Heart left ventricle (tissue), 13 donors: Measurements from ENCODE around the gene GAMT.

Source experiments
- POLR2A ChIP-seq, 2 donors: fragments of 450-650 bp; IDR thresholded peaks; one replicate each; pipeline ENCODE4 v1.6.1; 2017; ENCODE audit warnings: antibody characterized with exemption in 2 of 2, mild to moderate bottlenecking in 2 of 2, moderate library complexity in 2 of 2
- TF ChIP-seq, protein P1 (sequence below), 12 donors: fragments of 200-600 bp; sonication (generic) in 4 of 12; IDR thresholded peaks; one replicate each; pipeline versions ENCODE4 v1.5.0 to v1.8.0; 2018 to 2022; ENCODE audit warnings: antibody characterized with exemption in 12 of 12, mild to moderate bottlenecking in 5 of 12
- donor health status: ischemic (EF 13 %, LVEDD 7.1; RV severe dilation, severe dysfunction).
- donor health status: DM: no; HTN: yes; CAD: no.
- donor health status: DM: no; HTN: no; CAD: no.
- donor health status: ischemic (EF 25% LVEDD 6.9; RV normal size, moderate dysfunction).
- donor health status: ischemic (EF 25% LVEDD 5.7; RV mildly dilated, moderate dysfunction).
- donor health status: ischemic (EF 35%, LVEDD 5.7; RV mildly dilated, moderate dysfunction).
- donor health status: nonischemic (EF 11% LVEDD 7.7; RV severe dilation, severe dysfunction).
- donor health status: DM: yes; HTN: yes; CAD: no.
- donor health status: PGD.
- donor health status: ischemic (EF 29% LVEDD 5.4; RV normal size, mild dysfunction).
- donor health status: nonischemic (EF 23%, LVEDD 6.1; RV moderate dilation, normal function).

DNA sequence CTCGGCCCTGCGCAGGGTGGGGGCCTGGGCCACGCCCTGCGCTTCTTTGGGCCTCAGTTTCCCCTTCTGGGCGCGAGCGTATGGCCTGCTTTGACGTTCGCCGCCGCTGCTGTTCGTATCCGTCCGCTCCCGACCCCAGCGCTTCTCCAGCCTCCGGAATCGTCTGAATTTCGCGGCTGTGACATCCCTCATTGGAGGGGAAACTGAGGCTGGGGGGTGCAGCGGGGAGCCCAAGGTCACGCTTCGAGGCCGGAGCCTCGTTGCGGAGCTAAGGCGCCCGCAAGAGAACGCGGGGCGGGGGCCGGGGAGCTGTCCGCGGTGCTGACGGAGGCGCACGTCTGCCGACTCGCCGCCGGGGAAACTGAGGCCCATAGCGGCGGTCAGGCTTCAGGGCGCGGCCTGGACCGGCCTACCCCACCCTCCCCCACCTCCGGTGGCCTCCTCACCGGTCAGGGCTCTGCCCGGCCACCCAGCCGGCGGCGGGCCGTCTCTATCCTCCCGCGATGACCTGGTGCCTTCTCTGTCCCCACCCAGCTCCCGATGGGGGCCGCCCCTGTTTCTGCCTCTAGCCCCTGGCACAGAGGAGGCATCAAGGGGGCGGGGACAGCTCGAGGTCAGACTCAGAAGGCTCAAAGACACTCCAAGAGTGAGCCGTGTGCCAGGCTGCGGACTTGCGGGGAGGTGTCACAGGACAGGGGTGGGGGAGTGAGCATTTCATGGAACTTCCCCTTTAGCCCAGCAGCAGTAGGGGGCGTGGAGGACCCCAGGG, 45.6 kb upstream of the GAMT start:
- no peak for TF ChIP-seq POLR2A (IDR thresholded peaks at IDR 0.05)
- TF ChIP-seq, protein P1, sequence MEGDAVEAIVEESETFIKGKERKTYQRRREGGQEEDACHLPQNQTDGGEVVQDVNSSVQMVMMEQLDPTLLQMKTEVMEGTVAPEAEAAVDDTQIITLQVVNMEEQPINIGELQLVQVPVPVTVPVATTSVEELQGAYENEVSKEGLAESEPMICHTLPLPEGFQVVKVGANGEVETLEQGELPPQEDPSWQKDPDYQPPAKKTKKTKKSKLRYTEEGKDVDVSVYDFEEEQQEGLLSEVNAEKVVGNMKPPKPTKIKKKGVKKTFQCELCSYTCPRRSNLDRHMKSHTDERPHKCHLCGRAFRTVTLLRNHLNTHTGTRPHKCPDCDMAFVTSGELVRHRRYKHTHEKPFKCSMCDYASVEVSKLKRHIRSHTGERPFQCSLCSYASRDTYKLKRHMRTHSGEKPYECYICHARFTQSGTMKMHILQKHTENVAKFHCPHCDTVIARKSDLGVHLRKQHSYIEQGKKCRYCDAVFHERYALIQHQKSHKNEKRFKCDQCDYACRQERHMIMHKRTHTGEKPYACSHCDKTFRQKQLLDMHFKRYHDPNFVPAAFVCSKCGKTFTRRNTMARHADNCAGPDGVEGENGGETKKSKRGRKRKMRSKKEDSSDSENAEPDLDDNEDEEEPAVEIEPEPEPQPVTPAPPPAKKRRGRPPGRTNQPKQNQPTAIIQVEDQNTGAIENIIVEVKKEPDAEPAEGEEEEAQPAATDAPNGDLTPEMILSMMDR (IDR thresholded peaks at IDR 0.05), result no peak
